Fibroblast of peridontal ligament (primary cell): ENCODE data around the gene MCCD1.

ENCODE experiments used
- DNase-seq: peaks from one replicate; pipeline ENCODE4 v3.0.0-alpha.2; 2010; ENCODE audit errors: extremely low read depth

MCCD1 gene

GRCh38 chr6:31510007-31510406 lies 18.8 kb upstream of the MCCD1 start:
- DNase-seq: no peak

- DNase-seq: no peak
Observed at GRCh38 chr6:31513456-31514165, 15.2 kb upstream of the MCCD1 start.

GRCh38 chr6:31521835-31522234 lies 6.9 kb upstream of the MCCD1 start:
- DNase-seq: no peak

- no peak for DNase-seq
Observed at GRCh38 chr6:31525553-31525931, 3.2 kb upstream of the MCCD1 start.

GRCh38 chr6:31525932-31526591 lies 2.7 kb upstream of the MCCD1 start:
- DNase-seq: no peak

GRCh38 chr6:31528307-31528777 lies 420 bp upstream of the MCCD1 start:
- DNase-seq: no peak

- DNase-seq: no peak
Observed at GRCh38 chr6:31529329-31530150, 778 bp downstream of the MCCD1 start.

- DNase-seq: no peak
Observed at GRCh38 chr6:31530659-31531058, 1.9 kb downstream of the MCCD1 start.

GRCh38 chr6:31531162-31531561 lies 2.4 kb downstream of the MCCD1 start:
- no peak for DNase-seq

- no peak for DNase-seq
Observed at GRCh38 chr6:31531771-31532643, 3.2 kb downstream of the MCCD1 start.

- DNase-seq: no peak
Observed at GRCh38 chr6:31532644-31533454, 4.1 kb downstream of the MCCD1 start.

- DNase-seq: no peak
Observed at GRCh38 chr6:31533455-31533841, 4.7 kb downstream of the MCCD1 start.

GRCh38 chr6:31534011-31534410 lies 5.2 kb downstream of the MCCD1 start:
- no peak for DNase-seq

- DNase-seq: no peak
Observed at GRCh38 chr6:31534521-31535040, 5.8 kb downstream of the MCCD1 start.

- DNase-seq: no peak
Observed at GRCh38 chr6:31535538-31536324, 7.0 kb downstream of the MCCD1 start.

- DNase-seq: no peak
Observed at GRCh38 chr6:31538805-31539400, 10.1 kb downstream of the MCCD1 start.

GRCh38 chr6:31540640-31541039 lies 11.9 kb downstream of the MCCD1 start:
- no peak for DNase-seq

GRCh38 chr6:31541059-31541657 lies 12.4 kb downstream of the MCCD1 start:
- peak; percentile 52 for DNase-seq
